ENCODE data around the gene RNPC3.

GRCh38 chr1:103576065-103576464, 50.6 kb downstream of the RNPC3 start:
- TF ChIP-seq CTCF (IDR thresholded peaks at IDR 0.05): no peak
- no peak for TF ChIP-seq POLR2AphosphoS5 (IDR thresholded peaks at IDR 0.05)
